Measurements from ENCODE around the gene ISM2. TPM values are rescaled to one million over a fixed set of nuclear protein-coding genes. Genes with fewer than 3 reads are reported as not detected.

The ISM2 gene
- total RNA-seq, 1 donor from 2014 or later: 0.39 TPM

DNA sequence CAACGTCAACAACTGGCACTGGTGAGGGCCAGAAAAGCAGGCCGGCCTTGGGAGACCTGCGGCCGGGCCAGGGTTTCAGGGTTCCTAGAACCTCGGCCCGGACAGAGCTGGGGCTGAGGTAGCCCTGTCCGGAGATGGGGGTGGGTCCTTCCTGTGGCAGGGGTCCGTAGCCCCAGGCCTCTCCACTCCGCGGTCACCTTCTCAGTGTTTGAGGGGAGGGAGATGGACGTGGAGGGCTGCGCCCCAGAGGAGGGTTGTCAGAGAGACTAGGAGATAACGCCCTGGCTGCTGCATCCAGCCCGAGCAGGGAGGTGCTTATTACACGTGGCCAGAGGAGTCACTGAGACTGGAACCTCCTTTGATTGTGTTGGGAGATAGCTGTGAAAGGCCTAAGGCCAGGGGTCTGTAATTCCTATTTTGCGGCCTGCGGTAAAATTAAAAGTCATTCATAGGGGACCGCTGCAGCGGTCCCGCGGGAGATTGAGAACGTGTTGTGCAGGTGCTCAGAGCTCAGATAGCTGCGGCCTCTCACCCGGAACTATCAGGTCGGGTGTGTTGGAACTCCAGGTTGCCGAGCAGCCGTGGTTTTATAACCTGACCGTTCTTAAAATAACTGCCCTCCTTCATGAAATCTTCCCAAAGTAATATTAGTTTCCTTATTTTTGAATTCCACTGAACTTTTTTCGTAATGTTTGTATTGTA is 40.2 kb downstream of the ISM2 start:
- Histone ChIP-seq H3K27me3 (ENCODE audit: insufficient read depth, low read length) (no peaks in the 10 kb centered on the region), H3K4me3 (ENCODE audit: insufficient read depth, low read depth, low read length) (peak overlapping the region; percentile 89), H3K9me3 (ENCODE audit: insufficient read depth, low read depth, low read length) (no peaks in the 10 kb centered on the region), H3K9ac (ENCODE audit: low read length) (peak overlapping the region; percentile 94), H3K4me2 (ENCODE audit: low read length) (peak overlapping the region; percentile 92), H4K20me1 (ENCODE audit: insufficient read depth, low read length) (peaks cover 48% of the 10 kb centered on the region), H3K4me1 (ENCODE audit: insufficient read depth, low read length) (peaks cover 16% of the 10 kb centered on the region), H2AFZ (ENCODE audit: low read depth, low read length) (peak overlapping the region; percentile 92), H3K36me3 (ENCODE audit: insufficient read depth, low read length) (peaks cover 26% of the 10 kb centered on the region), H3K27ac (ENCODE audit: low read depth, low read length) (peak overlapping the region; percentile 96), H3K79me2 (ENCODE audit: insufficient read depth, low read length) (peaks cover 68% of the 10 kb centered on the region)
- H3K27ac Mint-ChIP-seq (ENCODE audit: unreplicated experiment): peak overlapping the region; percentile 100
- peak; percentile 23 for DNase-seq (ENCODE audit: low read depth)
- TF ChIP-seq, protein P1, sequence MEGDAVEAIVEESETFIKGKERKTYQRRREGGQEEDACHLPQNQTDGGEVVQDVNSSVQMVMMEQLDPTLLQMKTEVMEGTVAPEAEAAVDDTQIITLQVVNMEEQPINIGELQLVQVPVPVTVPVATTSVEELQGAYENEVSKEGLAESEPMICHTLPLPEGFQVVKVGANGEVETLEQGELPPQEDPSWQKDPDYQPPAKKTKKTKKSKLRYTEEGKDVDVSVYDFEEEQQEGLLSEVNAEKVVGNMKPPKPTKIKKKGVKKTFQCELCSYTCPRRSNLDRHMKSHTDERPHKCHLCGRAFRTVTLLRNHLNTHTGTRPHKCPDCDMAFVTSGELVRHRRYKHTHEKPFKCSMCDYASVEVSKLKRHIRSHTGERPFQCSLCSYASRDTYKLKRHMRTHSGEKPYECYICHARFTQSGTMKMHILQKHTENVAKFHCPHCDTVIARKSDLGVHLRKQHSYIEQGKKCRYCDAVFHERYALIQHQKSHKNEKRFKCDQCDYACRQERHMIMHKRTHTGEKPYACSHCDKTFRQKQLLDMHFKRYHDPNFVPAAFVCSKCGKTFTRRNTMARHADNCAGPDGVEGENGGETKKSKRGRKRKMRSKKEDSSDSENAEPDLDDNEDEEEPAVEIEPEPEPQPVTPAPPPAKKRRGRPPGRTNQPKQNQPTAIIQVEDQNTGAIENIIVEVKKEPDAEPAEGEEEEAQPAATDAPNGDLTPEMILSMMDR (IDR thresholded peaks at IDR 0.05; ENCODE audit: insufficient read depth, low read depth, low read length): no peak
- TF ChIP-seq EZH2 (IDR thresholded peaks at IDR 0.05; ENCODE audit: insufficient read depth, low read length): no peak
- H3K4me3 Mint-ChIP-seq (ENCODE audit: unreplicated experiment): peak overlapping the region; percentile 100
- H3K36me3 Mint-ChIP-seq (ENCODE audit: low read depth, unreplicated experiment): peaks cover 2% of the 10 kb centered on the region
- H3K27me3 Mint-ChIP-seq (ENCODE audit: low read depth, unreplicated experiment): no peaks in the 10 kb centered on the region
- no peak for FAIRE-seq
- peaks cover 8% of the 10 kb centered on the region for H3K4me1 Mint-ChIP-seq (ENCODE audit: low read depth, unreplicated experiment)
- H3K9me3 Mint-ChIP-seq (ENCODE audit: unreplicated experiment): no peaks in the 10 kb centered on the region

GRCh38 chr14:77457522-77458248 is 40.9 kb downstream of the ISM2 start, which contains the start of the genes AHSA1 and VIPAS39:
AHSA1 (plus strand) TSS chr14:77458093; CDS start chr14:77458190, 97 bp downstream.
VIPAS39 (minus strand) TSS chr14:77457601; CDS start chr14:77454102, 3,499 bp downstream.
- H2AFZ ChIP-seq (ENCODE audit: low read depth, low read length): peak within 1 kb of the TSS; percentile 92
- H3K9ac ChIP-seq (ENCODE audit: low read length): peak within 1 kb of the TSS; percentile 94
- peak within 1 kb of the TSS; percentile 92 for H3K4me2 ChIP-seq (ENCODE audit: low read length)
- peak; percentile 99 for DNase-seq (ENCODE audit: low read depth)
- no peaks in the 10 kb centered on the region for H3K9me3 ChIP-seq (ENCODE audit: insufficient read depth, low read depth, low read length)
- no peak for TF ChIP-seq EZH2 (IDR thresholded peaks at IDR 0.05; ENCODE audit: insufficient read depth, low read length)
- TF ChIP-seq, protein P1 (IDR thresholded peaks at IDR 0.05; ENCODE audit: insufficient read depth, low read depth, low read length): no peak
- peak within 1 kb of the TSS; percentile 96 for H3K27ac ChIP-seq (ENCODE audit: low read depth, low read length)
- Mint-ChIP-seq H3K9me3 (ENCODE audit: unreplicated experiment) (no peaks in the 10 kb centered on the region), H3K4me3 (ENCODE audit: unreplicated experiment) (peak within 1 kb of the TSS; percentile 100), H3K27me3 (ENCODE audit: low read depth, unreplicated experiment) (no peaks in the 10 kb centered on the region), H3K36me3 (ENCODE audit: low read depth, unreplicated experiment) (peaks cover 4% of the 10 kb centered on the region), H3K27ac (ENCODE audit: unreplicated experiment) (peak within 1 kb of the TSS; percentile 100), H3K4me1 (ENCODE audit: low read depth, unreplicated experiment) (peaks cover 8% of the 10 kb centered on the region)
- no peaks in the 10 kb centered on the region for H3K27me3 ChIP-seq (ENCODE audit: insufficient read depth, low read length)
- H3K4me1 ChIP-seq (ENCODE audit: insufficient read depth, low read length): peaks cover 16% of the 10 kb centered on the region
- peaks cover 45% of the 10 kb centered on the region for H4K20me1 ChIP-seq (ENCODE audit: insufficient read depth, low read length)
- peaks cover 75% of the 10 kb centered on the region for H3K79me2 ChIP-seq (ENCODE audit: insufficient read depth, low read length)
- peak; percentile 78 for FAIRE-seq
- H3K4me3 ChIP-seq (ENCODE audit: insufficient read depth, low read depth, low read length): peak within 1 kb of the TSS; percentile 89
- H3K36me3 ChIP-seq (ENCODE audit: insufficient read depth, low read length): peaks cover 31% of the 10 kb centered on the region

Data from astrocyte (in vitro differentiated cells and primary cell).